T-helper 2 cell (primary cell): ENCODE results near the gene CTSF.

Experiments used
- DNase-seq, 5 experiments: peaks; one replicate each; pipeline versions ENCODE4 v3.0.0 to v3.0.0-alpha.2; 2012 to 2022

The CTSF gene

GRCh38 chr11:66529655-66530054 is 38.8 kb downstream of the CTSF start:
- DNase-seq, result no peak

- no peak for DNase-seq
Observed at GRCh38 chr11:66529069-66529468, 39.3 kb downstream of the CTSF start.

GRCh38 chr11:66524304-66525040 is 43.9 kb downstream of the CTSF start:
- DNase-seq, result no peak

- DNase-seq, result no peak
Observed at GRCh38 chr11:66523611-66524010, 44.8 kb downstream of the CTSF start.
